Neural cell (in vitro differentiated cells): ENCODE measurements around the gene POLK. TPM values are rescaled to one million over a fixed set of nuclear protein-coding genes. Genes with fewer than 3 reads are reported as not detected.

ENCODE experiments used
- H2AFZ ChIP-seq: fragments of 200-600, 300-800 bp; sonication (generic), shearing (Covaris generic); 2 replicates; pipeline ENCODE4 v1.6.0; 2014; ENCODE audit warnings: low read depth, mild to moderate bottlenecking, antibody characterized with exemption, low read length, moderate library complexity
- H3F3A ChIP-seq: fragments of 200-600 bp; shearing (Covaris generic); 2 replicates; pipeline ENCODE4 v1.6.1; 2016; ENCODE audit warnings: mild to moderate bottlenecking, moderate library complexity, mixed read lengths, antibody characterized with exemption, low read length; ENCODE audit not compliant: insufficient read depth, poor library complexity, severe bottlenecking
- H3K27ac ChIP-seq: fragments of 200-600, 300-800 bp; sonication (generic), shearing (Covaris generic); 2 replicates; pipeline ENCODE4 v1.5.1; 2014; ENCODE audit warnings: mild to moderate bottlenecking, low read length, moderate library complexity
- H3K27me3 ChIP-seq: fragments of 300-800, 200-600 bp; sonication (generic), shearing (Covaris generic); 2 replicates; pipeline ENCODE4 v1.6.0; 2014; ENCODE audit warnings: mild to moderate bottlenecking, low read depth, low read length, moderate library complexity; ENCODE audit not compliant: insufficient read depth
- H3K36me3 ChIP-seq: fragments of 300-800, 200-600 bp; sonication (generic), shearing (Covaris generic); 2 replicates; pipeline ENCODE4 v1.5.1; 2014; ENCODE audit warnings: mild to moderate bottlenecking, antibody characterized with exemption, low read length, moderate library complexity; ENCODE audit not compliant: insufficient read depth
- H3K4me2 ChIP-seq: fragments of 300-800, 200-600 bp; sonication (generic), shearing (Covaris generic); 2 replicates; pipeline ENCODE4 v1.6.0; 2014; ENCODE audit warnings: mild to moderate bottlenecking, low read length
- H3K4me3 ChIP-seq: fragments of 300-800, 200-600 bp; sonication (generic), shearing (Covaris generic); 2 replicates; pipeline ENCODE4 v1.5.1; 2014; ENCODE audit warnings: mild to moderate bottlenecking, low read length, moderate library complexity
- H3K79me2 ChIP-seq: fragments of 200-600 bp; shearing (Covaris generic); replicated peaks from 2 replicates; pipeline ENCODE4 v1.6.0; 2014; ENCODE audit warnings: mild to moderate bottlenecking, low read length, moderate library complexity; ENCODE audit not compliant: insufficient read depth
- H3K9ac ChIP-seq: fragments of 300-800, 200-600 bp; sonication (generic), shearing (Covaris generic); 2 replicates; pipeline ENCODE4 v1.6.1; 2016; ENCODE audit warnings: mild to moderate bottlenecking, low read length, mixed read lengths
- H3K9me2 ChIP-seq: fragments of 200-600 bp; shearing (Covaris generic); 2 replicates; pipeline ENCODE4 v1.6.1; 2016; ENCODE audit warnings: mild to moderate bottlenecking, low read length, mixed read lengths; ENCODE audit not compliant: insufficient read depth
- H3K9me3 ChIP-seq: fragments of 200-600, 300-800 bp; sonication (generic), shearing (Covaris generic); 2 replicates; pipeline ENCODE4 v1.6.1; 2016; ENCODE audit warnings: mild to moderate bottlenecking, mixed run types, low read length, moderate library complexity, mixed read lengths
- H4K20me1 ChIP-seq: fragments of 200-600 bp; shearing (Covaris generic); 2 replicates; pipeline ENCODE4 v1.6.1; 2016; ENCODE audit warnings: mild to moderate bottlenecking, mixed run types; ENCODE audit not compliant: insufficient read depth
- EP300 ChIP-seq: fragments of 450-650 bp; conservative IDR thresholded peaks from 2 replicates; pipeline ENCODE4 v1.6.1; 2014; ENCODE audit warnings: antibody characterized with exemption, mild to moderate bottlenecking, moderate library complexity; ENCODE audit not compliant: poor library complexity, severe bottlenecking
- EZH2 ChIP-seq: fragments of 200-600, 300-800 bp; shearing (Covaris generic), sonication (generic); IDR thresholded peaks from 2 replicates; pipeline ENCODE4 v1.6.1; 2014; ENCODE audit warnings: antibody characterized with exemption, low read length, borderline replicate concordance, mild to moderate bottlenecking; ENCODE audit not compliant: insufficient read depth, poor library complexity, severe bottlenecking
- MXI1 ChIP-seq: fragments of 450-650 bp; conservative IDR thresholded peaks from 2 replicates; pipeline ENCODE4 v1.6.1; 2014; ENCODE audit warnings: antibody characterized with exemption, mild to moderate bottlenecking; ENCODE audit not compliant: poor library complexity, severe bottlenecking
- POLR2AphosphoS5 ChIP-seq: IDR thresholded peaks from 2 replicates; pipeline ENCODE4 v1.6.1; 2012
- RAD21 ChIP-seq: fragments of 450-650 bp; conservative IDR thresholded peaks from 2 replicates; pipeline ENCODE4 v1.6.1; 2014; ENCODE audit warnings: antibody characterized with exemption, mild to moderate bottlenecking, moderate library complexity
- SMC3 ChIP-seq: fragments of 450-650 bp; conservative IDR thresholded peaks from 2 replicates; pipeline ENCODE4 v1.6.1; 2014; ENCODE audit warnings: antibody characterized with exemption, mild to moderate bottlenecking, moderate library complexity; ENCODE audit not compliant: poor library complexity
- TAF1 ChIP-seq: IDR thresholded peaks from 2 replicates; pipeline ENCODE4 v1.6.1; 2012; ENCODE audit warnings: low read depth
- polyA plus RNA-seq: library from polyadenylated mRNA; depleted of rRNA; stranded (reverse); fragments of >200 nt; gene quantifications from 2 replicates; pipeline ENCODE4 v1.2.3, GENCODE V29; 2014
- TF ChIP-seq, protein P1 (sequence below): fragments of 450-650 bp; IDR thresholded peaks from 2 replicates; pipeline ENCODE4 v1.5.1; 2014; ENCODE audit warnings: antibody characterized with exemption, mild to moderate bottlenecking, moderate library complexity; ENCODE audit not compliant: poor library complexity, severe bottlenecking
- TF ChIP-seq, protein P2 (sequence below): IDR thresholded peaks from 2 replicates; pipeline ENCODE4 v1.6.1; 2012; ENCODE audit warnings: borderline replicate concordance

POLK gene
- polyA plus RNA-seq, 1 donor from 2014 or later, result 36.4 TPM

DNA sequence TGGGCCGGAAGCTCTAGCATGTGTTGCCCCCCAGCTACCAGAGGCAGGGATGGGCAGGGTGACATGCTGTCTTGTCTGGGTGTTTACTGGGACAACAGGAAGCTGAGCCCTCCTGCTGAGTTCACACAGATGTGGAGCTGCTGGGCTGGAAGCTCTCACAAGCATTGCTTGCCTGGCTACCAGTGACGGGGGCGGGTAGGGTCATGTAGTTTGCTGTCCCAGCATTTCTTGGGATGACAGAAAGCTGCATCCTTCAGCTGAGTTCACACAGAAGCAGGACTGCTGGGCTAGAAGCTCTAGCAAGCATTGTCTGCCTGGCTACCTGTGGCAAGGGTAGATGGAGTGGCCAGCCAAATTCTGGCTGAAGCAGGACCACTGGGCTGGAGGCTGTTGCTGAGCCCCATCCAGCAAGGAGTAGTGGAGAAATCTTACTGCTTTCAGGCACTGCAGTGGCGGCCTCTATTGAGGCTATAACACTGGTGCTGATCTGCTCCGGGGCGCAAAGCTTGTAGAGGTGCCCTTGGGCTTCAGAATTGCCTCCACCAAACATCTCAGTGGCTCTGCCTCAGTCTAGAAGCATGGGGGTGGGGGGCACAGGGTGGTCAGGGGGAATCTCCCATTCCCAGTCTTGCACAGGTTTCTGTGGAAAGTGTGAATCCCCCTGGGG lies 25.1 kb downstream of the POLK start:
- no peaks in the 10 kb centered on the region for H3F3A ChIP-seq
- no peak overlapping the region for H3K4me2 ChIP-seq
- H3K9me2 ChIP-seq, result no peaks in the 10 kb centered on the region
- peaks cover 10% of the 10 kb centered on the region for H3K79me2 ChIP-seq
- peaks cover 7% of the 10 kb centered on the region for H3K9me3 ChIP-seq
- no peak for TF ChIP-seq MXI1
- TF ChIP-seq EP300, result no peak
- no peak for TF ChIP-seq RAD21
- no peak for TF ChIP-seq POLR2AphosphoS5
- no peak for TF ChIP-seq SMC3
- TF ChIP-seq, protein P1, sequence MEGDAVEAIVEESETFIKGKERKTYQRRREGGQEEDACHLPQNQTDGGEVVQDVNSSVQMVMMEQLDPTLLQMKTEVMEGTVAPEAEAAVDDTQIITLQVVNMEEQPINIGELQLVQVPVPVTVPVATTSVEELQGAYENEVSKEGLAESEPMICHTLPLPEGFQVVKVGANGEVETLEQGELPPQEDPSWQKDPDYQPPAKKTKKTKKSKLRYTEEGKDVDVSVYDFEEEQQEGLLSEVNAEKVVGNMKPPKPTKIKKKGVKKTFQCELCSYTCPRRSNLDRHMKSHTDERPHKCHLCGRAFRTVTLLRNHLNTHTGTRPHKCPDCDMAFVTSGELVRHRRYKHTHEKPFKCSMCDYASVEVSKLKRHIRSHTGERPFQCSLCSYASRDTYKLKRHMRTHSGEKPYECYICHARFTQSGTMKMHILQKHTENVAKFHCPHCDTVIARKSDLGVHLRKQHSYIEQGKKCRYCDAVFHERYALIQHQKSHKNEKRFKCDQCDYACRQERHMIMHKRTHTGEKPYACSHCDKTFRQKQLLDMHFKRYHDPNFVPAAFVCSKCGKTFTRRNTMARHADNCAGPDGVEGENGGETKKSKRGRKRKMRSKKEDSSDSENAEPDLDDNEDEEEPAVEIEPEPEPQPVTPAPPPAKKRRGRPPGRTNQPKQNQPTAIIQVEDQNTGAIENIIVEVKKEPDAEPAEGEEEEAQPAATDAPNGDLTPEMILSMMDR, result no peak
- no peak for TF ChIP-seq EZH2
- TF ChIP-seq, protein P2, sequence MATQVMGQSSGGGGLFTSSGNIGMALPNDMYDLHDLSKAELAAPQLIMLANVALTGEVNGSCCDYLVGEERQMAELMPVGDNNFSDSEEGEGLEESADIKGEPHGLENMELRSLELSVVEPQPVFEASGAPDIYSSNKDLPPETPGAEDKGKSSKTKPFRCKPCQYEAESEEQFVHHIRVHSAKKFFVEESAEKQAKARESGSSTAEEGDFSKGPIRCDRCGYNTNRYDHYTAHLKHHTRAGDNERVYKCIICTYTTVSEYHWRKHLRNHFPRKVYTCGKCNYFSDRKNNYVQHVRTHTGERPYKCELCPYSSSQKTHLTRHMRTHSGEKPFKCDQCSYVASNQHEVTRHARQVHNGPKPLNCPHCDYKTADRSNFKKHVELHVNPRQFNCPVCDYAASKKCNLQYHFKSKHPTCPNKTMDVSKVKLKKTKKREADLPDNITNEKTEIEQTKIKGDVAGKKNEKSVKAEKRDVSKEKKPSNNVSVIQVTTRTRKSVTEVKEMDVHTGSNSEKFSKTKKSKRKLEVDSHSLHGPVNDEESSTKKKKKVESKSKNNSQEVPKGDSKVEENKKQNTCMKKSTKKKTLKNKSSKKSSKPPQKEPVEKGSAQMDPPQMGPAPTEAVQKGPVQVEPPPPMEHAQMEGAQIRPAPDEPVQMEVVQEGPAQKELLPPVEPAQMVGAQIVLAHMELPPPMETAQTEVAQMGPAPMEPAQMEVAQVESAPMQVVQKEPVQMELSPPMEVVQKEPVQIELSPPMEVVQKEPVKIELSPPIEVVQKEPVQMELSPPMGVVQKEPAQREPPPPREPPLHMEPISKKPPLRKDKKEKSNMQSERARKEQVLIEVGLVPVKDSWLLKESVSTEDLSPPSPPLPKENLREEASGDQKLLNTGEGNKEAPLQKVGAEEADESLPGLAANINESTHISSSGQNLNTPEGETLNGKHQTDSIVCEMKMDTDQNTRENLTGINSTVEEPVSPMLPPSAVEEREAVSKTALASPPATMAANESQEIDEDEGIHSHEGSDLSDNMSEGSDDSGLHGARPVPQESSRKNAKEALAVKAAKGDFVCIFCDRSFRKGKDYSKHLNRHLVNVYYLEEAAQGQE, result no peak
- TF ChIP-seq TAF1, result no peak
- H3K4me3 ChIP-seq, result no peak overlapping the region
- H2AFZ ChIP-seq, result no peak overlapping the region
- no peak overlapping the region for H3K27ac ChIP-seq
- no peak overlapping the region for H3K9ac ChIP-seq
- H3K36me3 ChIP-seq, result no peaks in the 10 kb centered on the region
- H4K20me1 ChIP-seq, result no peaks in the 10 kb centered on the region
- no peaks in the 10 kb centered on the region for H3K27me3 ChIP-seq

DNA sequence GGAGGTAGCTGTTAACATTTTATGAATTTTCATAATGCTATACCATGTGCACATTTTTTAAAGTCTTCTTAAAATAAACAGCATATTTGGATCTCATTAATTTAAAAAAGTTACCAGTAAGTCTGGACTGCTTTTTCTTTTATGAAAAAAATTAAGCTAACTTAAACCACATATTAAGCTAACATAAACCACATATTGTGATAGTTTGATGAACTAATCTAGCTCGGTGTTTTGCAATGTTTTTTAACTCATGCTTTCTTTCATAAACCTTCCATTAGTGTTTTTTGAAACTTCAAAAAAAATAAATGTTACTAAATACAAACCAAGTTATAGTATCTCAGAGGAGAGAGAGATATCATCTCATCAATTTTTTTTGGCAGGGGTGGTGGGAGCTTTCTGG lies 26.5 kb downstream of the POLK start:
- H3K9ac ChIP-seq, result no peak overlapping the region
- H3K27ac ChIP-seq, result no peak overlapping the region
- no peaks in the 10 kb centered on the region for H3K27me3 ChIP-seq
- TF ChIP-seq POLR2AphosphoS5, result no peak
- TF ChIP-seq TAF1, result no peak
- no peak for TF ChIP-seq EP300
- TF ChIP-seq SMC3, result no peak
- no peak for TF ChIP-seq EZH2
- TF ChIP-seq, protein P2, result no peak
- no peak for TF ChIP-seq RAD21
- no peak for TF ChIP-seq MXI1
- TF ChIP-seq, protein P1, result no peak
- H4K20me1 ChIP-seq, result no peaks in the 10 kb centered on the region
- no peaks in the 10 kb centered on the region for H3K9me2 ChIP-seq
- peaks cover 2% of the 10 kb centered on the region for H3K9me3 ChIP-seq
- no peak overlapping the region for H3K4me3 ChIP-seq
- no peaks in the 10 kb centered on the region for H3F3A ChIP-seq
- no peak overlapping the region for H3K4me2 ChIP-seq
- H3K79me2 ChIP-seq, result peaks cover 10% of the 10 kb centered on the region
- no peaks in the 10 kb centered on the region for H3K36me3 ChIP-seq
- no peak overlapping the region for H2AFZ ChIP-seq
